Stimulated activated naive CD8-positive, alpha-beta T cell treated with anti-CD3 and anti-CD28 coated beads, Interleukin-15, amount 100 ng/mL, for 72 hours (primary cell): ENCODE measurements around the gene KLHL24.
"Not testable (repeated sequence)": the region's sequence is repeated elsewhere in the genome, so short reads cannot be mapped to it uniquely, and the experiment has no call there.

Experiments used
- ATAC-seq: fragments of 150-1000 bp; cut with Tn5 transposase; 2 replicates; pipeline ENCODE4 v1.10.0; 2021; ENCODE audit warnings: mild to moderate bottlenecking, moderate library complexity
- DNase-seq, 2 donors: peaks; one replicate each; pipeline ENCODE4 v3.0.0; 2021 to 2022
- H3K27ac Mint-ChIP-seq, 2 donors: one replicate each; pipeline ENCODE4 v1.8.0; 2022; ENCODE audit warnings: mild to moderate bottlenecking in 2 of 2, mixed read lengths in 2 of 2, moderate library complexity in 2 of 2
- H3K27me3 Mint-ChIP-seq: one replicate; pipeline ENCODE4 v1.8.0; 2022; ENCODE audit warnings: mixed read lengths
- H3K4me1 Mint-ChIP-seq: one replicate; pipeline ENCODE4 v1.8.0; 2022; ENCODE audit warnings: mild to moderate bottlenecking, mixed read lengths
- H3K4me3 Mint-ChIP-seq, 2 donors: one replicate each; pipeline ENCODE4 v1.8.0; 2022; ENCODE audit warnings: mild to moderate bottlenecking in 2 of 2, mixed read lengths in 2 of 2, moderate library complexity in 1 of 2
- H3K9me3 Mint-ChIP-seq, 2 donors: one replicate each; pipeline ENCODE4 v1.8.0; 2022; ENCODE audit warnings: mixed read lengths in 2 of 2

Gene KLHL24

GRCh38 chr3:183653209-183654064 is 18.0 kb downstream of the KLHL24 start:
- H3K27ac Mint-ChIP-seq, result peak overlapping the region in 1 of 2 donors; percentile 42

GRCh38 chr3:183654727-183655126 is 19.3 kb downstream of the KLHL24 start:
- Mint-ChIP-seq H3K4me3 (no peak overlapping the region), H3K9me3 (peaks cover 35 to 37% of the 10 kb centered on the region in 2 donors), H3K27me3 (no peaks in the 10 kb centered on the region), H3K27ac (no peak overlapping the region), H3K4me1 (peaks cover 10% of the 10 kb centered on the region)
- ATAC-seq, result no peak
- no peak for DNase-seq

More at GRCh38 chr3:183653209-183654064, 18.0 kb downstream of the KLHL24 start:
- Mint-ChIP-seq H3K27me3 (no peaks in the 10 kb centered on the region), H3K4me1 (peaks cover 5% of the 10 kb centered on the region), H3K4me3 (no peak overlapping the region), H3K9me3 (peaks cover 35 to 37% of the 10 kb centered on the region in 2 donors)
- ATAC-seq, result no peak
- no peak for DNase-seq

- ATAC-seq (no peak), DNase-seq (no peak)
- Mint-ChIP-seq H3K4me1 (peaks cover 5% of the 10 kb centered on the region), H3K27me3 (no peaks in the 10 kb centered on the region), H3K4me3 (no peak overlapping the region), H3K9me3 (peaks cover 1 to 6% of the 10 kb centered on the region in 2 donors), H3K27ac (no peak overlapping the region)
Measured at GRCh38 chr3:183662099-183662498, 26.7 kb downstream of the KLHL24 start.

GRCh38 chr3:183664913-183665381 is 29.5 kb downstream of the KLHL24 start:
- no peak overlapping the region for H3K4me3 Mint-ChIP-seq
- H3K9me3 Mint-ChIP-seq, result peaks cover 0 to 4% of the 10 kb centered on the region in 2 donors
- no peaks in the 10 kb centered on the region for H3K27me3 Mint-ChIP-seq
- ATAC-seq (no peak), DNase-seq (no peak)
- no peak overlapping the region for H3K27ac Mint-ChIP-seq
- no peaks in the 10 kb centered on the region for H3K4me1 Mint-ChIP-seq

- H3K27ac Mint-ChIP-seq, result no peak overlapping the region
Measured at GRCh38 chr3:183680061-183680460, 44.6 kb downstream of the KLHL24 start.

GRCh38 chr3:183687705-183688104 is 52.3 kb downstream of the KLHL24 start:
- no peak for ATAC-seq
- DNase-seq, result no peak
- Mint-ChIP-seq H3K9me3 (no peaks in the 10 kb centered on the region), H3K27me3 (no peaks in the 10 kb centered on the region), H3K4me1 (no peaks in the 10 kb centered on the region), H3K27ac (no peak overlapping the region), H3K4me3 (no peak overlapping the region)

More at GRCh38 chr3:183680061-183680460, 44.6 kb downstream of the KLHL24 start:
- Mint-ChIP-seq H3K4me3 (no peak overlapping the region), H3K27me3 (no peaks in the 10 kb centered on the region), H3K4me1 (peaks cover 6% of the 10 kb centered on the region), H3K9me3 (no peaks in the 10 kb centered on the region)
- ATAC-seq (no peak), DNase-seq (no peak)

- DNase-seq (no peak), ATAC-seq (no peak)
- Mint-ChIP-seq H3K27ac (no peak overlapping the region), H3K4me3 (no peak overlapping the region), H3K4me1 (no peaks in the 10 kb centered on the region), H3K9me3 (no peaks in the 10 kb centered on the region), H3K27me3 (no peaks in the 10 kb centered on the region)
Measured at GRCh38 chr3:183688874-183689273, 53.5 kb downstream of the KLHL24 start.

- ATAC-seq, H3K4me3 Mint-ChIP-seq, H3K27ac Mint-ChIP-seq, H3K4me1 Mint-ChIP-seq, H3K9me3 Mint-ChIP-seq, H3K27me3 Mint-ChIP-seq, DNase-seq: not testable (repeated sequence)
Measured at GRCh38 chr3:183689621-183690020, 54.2 kb downstream of the KLHL24 start.

GRCh38 chr3:183690402-183690995 is 55.1 kb downstream of the KLHL24 start:
- H3K27me3 Mint-ChIP-seq, result no peaks in the 10 kb centered on the region
- no peak overlapping the region for H3K4me3 Mint-ChIP-seq
- ATAC-seq (no peak), DNase-seq (no peak)
- no peak overlapping the region for H3K27ac Mint-ChIP-seq
- H3K9me3 Mint-ChIP-seq, result no peaks in the 10 kb centered on the region
- no peaks in the 10 kb centered on the region for H3K4me1 Mint-ChIP-seq

- no peaks in the 10 kb centered on the region for H3K27me3 Mint-ChIP-seq
Measured at GRCh38 chr3:183692436-183692835, 57.0 kb downstream of the KLHL24 start.

GRCh38 chr3:183695569-183696364 is 60.3 kb downstream of the KLHL24 start:
- no peaks in the 10 kb centered on the region for H3K9me3 Mint-ChIP-seq
- ATAC-seq, result no peak
- no peak for DNase-seq
- H3K27ac Mint-ChIP-seq, result no peak overlapping the region
- no peaks in the 10 kb centered on the region for H3K27me3 Mint-ChIP-seq
- H3K4me1 Mint-ChIP-seq, result peaks cover 29% of the 10 kb centered on the region
- no peak overlapping the region for H3K4me3 Mint-ChIP-seq

More at GRCh38 chr3:183692436-183692835, 57.0 kb downstream of the KLHL24 start:
- Mint-ChIP-seq H3K4me3 (no peak overlapping the region), H3K4me1 (peaks cover 6% of the 10 kb centered on the region), H3K9me3 (no peaks in the 10 kb centered on the region), H3K27ac (no peak overlapping the region)
- DNase-seq, result no peak
- no peak for ATAC-seq

- H3K4me3 Mint-ChIP-seq, result peak overlapping the region; percentile 71 to 81
- H3K27me3 Mint-ChIP-seq, result no peaks in the 10 kb centered on the region
- H3K9me3 Mint-ChIP-seq, result no peaks in the 10 kb centered on the region
- no peak for DNase-seq
- peaks cover 38% of the 10 kb centered on the region for H3K4me1 Mint-ChIP-seq
- peak overlapping the region; percentile 15 to 89 for H3K27ac Mint-ChIP-seq
- ATAC-seq, result no peak
Measured at GRCh38 chr3:183697123-183697609, 61.7 kb downstream of the KLHL24 start.

GRCh38 chr3:183697610-183698317 is 62.3 kb downstream of the KLHL24 start, which contains the start of gene YEATS2:
TSS of gene YEATS2 (plus strand) at chr3:183697797. CDS start at chr3:183715163, 17,366 bp downstream.
- H3K4me3 Mint-ChIP-seq, result peak within 1 kb of the TSS; percentile 86 to 94
- H3K4me1 Mint-ChIP-seq, result peaks cover 44% of the 10 kb centered on the region
- no peaks in the 10 kb centered on the region for H3K9me3 Mint-ChIP-seq
- DNase-seq (peak; percentile 75 to 83), ATAC-seq (peak; percentile 90)
- peak within 1 kb of the TSS; percentile 37 to 94 for H3K27ac Mint-ChIP-seq
- H3K27me3 Mint-ChIP-seq, result no peaks in the 10 kb centered on the region

GRCh38 chr3:183698318-183698751 is 62.9 kb downstream of the KLHL24 start:
- no peaks in the 10 kb centered on the region for H3K27me3 Mint-ChIP-seq
- peaks cover 44% of the 10 kb centered on the region for H3K4me1 Mint-ChIP-seq
- H3K9me3 Mint-ChIP-seq, result no peaks in the 10 kb centered on the region
- peak overlapping the region; percentile 86 to 94 for H3K4me3 Mint-ChIP-seq
- ATAC-seq, result peak; percentile 26
- peak; percentile 40 to 48 for DNase-seq
- H3K27ac Mint-ChIP-seq, result peak overlapping the region; percentile 37 to 94

- DNase-seq, result no peak
- no peaks in the 10 kb centered on the region for H3K27me3 Mint-ChIP-seq
- ATAC-seq, result no peak
- peaks cover 44% of the 10 kb centered on the region for H3K4me1 Mint-ChIP-seq
- no peaks in the 10 kb centered on the region for H3K9me3 Mint-ChIP-seq
- H3K27ac Mint-ChIP-seq, result peak overlapping the region; percentile 37 to 94
- H3K4me3 Mint-ChIP-seq, result peak overlapping the region; percentile 86 to 94
Measured at GRCh38 chr3:183698756-183699155, 63.3 kb downstream of the KLHL24 start.
